ENCODE measurements around the gene GIMAP2.
"Not testable (repeated sequence)": the region's sequence is repeated elsewhere in the genome, so short reads cannot be mapped to it uniquely, and the experiment has no call there.

GIMAP2 gene

DNA sequence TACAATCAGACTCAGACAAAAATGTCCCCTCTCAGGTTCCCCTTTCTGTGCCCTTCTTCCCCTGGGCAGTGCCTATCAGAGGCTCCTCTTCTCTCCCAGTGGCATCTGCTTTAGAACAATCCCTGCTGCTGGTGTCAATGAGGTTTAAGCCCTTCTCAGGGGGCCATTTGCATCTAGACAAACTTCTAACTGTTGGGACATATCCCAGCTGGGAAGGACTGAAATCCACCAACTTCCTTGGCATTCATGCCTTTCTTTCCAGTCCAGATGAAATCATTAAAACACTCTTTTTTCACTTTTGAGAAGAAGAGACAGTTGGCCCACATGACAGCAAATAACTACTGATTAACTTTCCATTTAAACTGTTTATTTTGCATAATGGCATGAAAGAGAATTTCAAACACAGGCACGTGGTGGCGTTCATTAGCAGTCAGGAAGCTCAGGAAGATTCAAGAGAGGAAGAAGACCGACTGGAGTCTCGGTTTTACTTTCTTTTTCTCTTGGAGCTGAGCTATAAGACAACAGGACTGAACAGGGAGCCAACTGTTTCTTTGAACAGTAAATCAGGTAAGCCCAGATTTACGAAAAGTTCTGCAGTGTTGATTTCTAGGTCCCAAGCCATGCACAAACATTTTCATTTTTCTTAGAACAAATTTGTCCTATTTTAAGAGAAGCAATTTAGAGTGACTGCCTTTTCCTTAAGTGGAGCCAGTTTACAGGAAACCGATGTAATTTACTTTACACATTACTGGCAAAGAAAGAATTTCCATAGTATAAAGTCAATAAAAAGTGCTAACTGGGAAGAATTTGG, at the start of gene GIMAP2:
Gene GIMAP2, plus strand, starts transcription at position 488 of the 811 bp plus-strand sequence. CDS start 1,354 bp downstream, outside the sequence.
- DNase-seq = peak; percentile 3

DNA sequence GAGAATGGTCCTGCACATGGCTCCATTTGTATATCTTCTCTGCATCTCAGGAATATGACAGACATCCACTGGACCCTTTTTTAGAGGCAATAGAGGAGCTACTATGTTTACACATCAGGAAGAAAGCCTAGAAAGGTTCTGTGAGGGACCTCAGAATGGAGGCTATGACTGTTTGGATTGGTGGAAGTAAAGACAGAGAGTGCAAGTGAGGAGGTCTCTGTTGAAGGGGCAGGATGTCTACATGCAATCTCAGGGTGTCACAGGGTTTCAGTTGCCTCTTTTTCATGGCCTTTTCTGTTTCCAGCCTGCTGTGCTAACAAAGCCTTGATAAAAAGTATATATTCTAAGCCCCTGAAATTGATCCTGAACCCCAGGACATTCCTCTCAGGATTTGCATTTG, 43.7 kb upstream of the GIMAP2 start:
- H3K9me3 Mint-ChIP-seq = peaks cover 24 to 25% of the 10 kb centered on the region in 2 donors
- no peaks in the 10 kb centered on the region for H3K4me1 Mint-ChIP-seq
- DNase-seq (no peak), ATAC-seq (replicated peaks) (no peak)
- no peak overlapping the region for H3K4me3 Mint-ChIP-seq
- H3K27ac Mint-ChIP-seq = no peak overlapping the region
- peaks cover 7% of the 10 kb centered on the region in 2 donors for H3K27me3 Mint-ChIP-seq
- H3K36me3 Mint-ChIP-seq = peaks cover 3 to 8% of the 10 kb centered on the region in 2 donors

More for the DNA sequence above, at the start of gene GIMAP2:
- Mint-ChIP-seq H3K4me1 (peaks cover 19 to 42% of the 10 kb centered on the region in 2 donors), H3K9me3 (peaks cover 4 to 8% of the 10 kb centered on the region in 2 donors), H3K36me3 (peaks cover 29 to 34% of the 10 kb centered on the region in 2 donors), H3K4me3 (peak within 1 kb of the TSS; percentile 89 to 90), H3K27me3 (no peaks in the 10 kb centered on the region), H3K27ac (peak within 1 kb of the TSS; percentile 91)
- ATAC-seq (replicated peaks) = peak; percentile 92

DNA sequence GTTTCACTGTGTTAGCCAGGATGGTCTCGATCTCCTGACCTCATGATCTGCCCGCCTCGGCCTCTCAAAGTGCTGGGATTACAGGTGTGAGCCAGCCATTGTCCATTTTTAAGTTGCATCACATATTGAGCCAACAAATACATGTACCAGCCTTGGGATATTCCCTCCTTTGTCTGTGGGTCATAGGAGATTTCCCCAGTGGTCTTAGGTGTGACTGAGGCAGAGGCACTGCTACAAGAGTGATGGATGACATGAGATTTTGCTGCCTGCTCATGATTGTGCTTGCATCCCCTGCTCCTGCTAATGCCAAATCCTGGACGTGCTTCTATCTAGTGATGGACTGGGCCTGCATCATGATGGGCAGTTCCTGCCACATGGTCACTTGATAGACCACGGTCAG, 42.6 kb upstream of the GIMAP2 start:
- H3K9me3 Mint-ChIP-seq = peaks cover 18 to 20% of the 10 kb centered on the region in 2 donors

DNA sequence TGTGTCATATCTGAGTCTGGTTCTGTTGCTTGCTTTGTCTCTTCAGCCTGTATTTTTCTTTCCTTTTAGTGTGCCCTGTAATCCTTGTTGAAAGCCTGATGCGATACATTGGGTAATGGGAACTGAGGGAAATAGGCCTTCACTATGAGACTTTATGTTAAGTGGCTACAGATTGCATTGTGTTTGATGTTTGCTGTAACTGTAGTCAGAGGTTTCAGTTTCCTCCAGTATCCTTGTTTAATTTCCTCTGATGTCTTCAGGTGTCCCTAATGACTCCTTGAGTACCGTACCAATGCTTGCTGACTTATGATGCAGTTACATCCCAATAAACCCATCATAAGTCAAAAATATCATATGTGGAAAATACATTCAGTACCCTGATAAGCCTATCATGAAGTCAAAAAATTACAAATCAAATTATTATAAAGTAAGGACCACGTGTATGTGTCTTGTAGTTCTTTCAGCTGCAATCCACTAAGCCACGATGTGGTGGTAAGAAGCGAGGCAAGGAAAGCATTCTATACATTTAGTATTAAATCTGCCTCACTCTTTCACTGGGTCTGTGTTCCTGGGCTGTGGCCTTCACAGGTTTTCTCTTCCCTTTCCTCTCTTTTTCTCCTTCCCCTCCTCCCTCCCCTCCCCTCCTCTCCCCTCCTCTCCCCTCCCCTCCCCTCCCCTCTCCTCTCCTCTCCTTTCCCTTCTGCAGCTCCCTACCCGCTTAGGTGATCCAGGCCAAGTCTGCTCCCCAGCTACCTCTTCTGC, 40.1 kb upstream of the GIMAP2 start:
- Mint-ChIP-seq H3K4me1 (no peaks in the 10 kb centered on the region), H3K36me3 (no peaks in the 10 kb centered on the region), H3K4me3 (no peak overlapping the region), H3K27ac (no peak overlapping the region), H3K27me3 (peaks cover 0 to 3% of the 10 kb centered on the region in 2 donors), H3K9me3 (peaks cover 9% of the 10 kb centered on the region in 2 donors)
- ATAC-seq (replicated peaks) (no peak), DNase-seq (no peak)

More for the DNA sequence above, 42.6 kb upstream of the GIMAP2 start:
- Mint-ChIP-seq H3K36me3 (peaks cover 3 to 5% of the 10 kb centered on the region in 2 donors), H3K4me3 (no peak overlapping the region), H3K27me3 (peaks cover 0 to 7% of the 10 kb centered on the region in 2 donors), H3K27ac (no peak overlapping the region), H3K4me1 (no peaks in the 10 kb centered on the region)
- ATAC-seq (replicated peaks) = no peak
- DNase-seq = no peak

DNA sequence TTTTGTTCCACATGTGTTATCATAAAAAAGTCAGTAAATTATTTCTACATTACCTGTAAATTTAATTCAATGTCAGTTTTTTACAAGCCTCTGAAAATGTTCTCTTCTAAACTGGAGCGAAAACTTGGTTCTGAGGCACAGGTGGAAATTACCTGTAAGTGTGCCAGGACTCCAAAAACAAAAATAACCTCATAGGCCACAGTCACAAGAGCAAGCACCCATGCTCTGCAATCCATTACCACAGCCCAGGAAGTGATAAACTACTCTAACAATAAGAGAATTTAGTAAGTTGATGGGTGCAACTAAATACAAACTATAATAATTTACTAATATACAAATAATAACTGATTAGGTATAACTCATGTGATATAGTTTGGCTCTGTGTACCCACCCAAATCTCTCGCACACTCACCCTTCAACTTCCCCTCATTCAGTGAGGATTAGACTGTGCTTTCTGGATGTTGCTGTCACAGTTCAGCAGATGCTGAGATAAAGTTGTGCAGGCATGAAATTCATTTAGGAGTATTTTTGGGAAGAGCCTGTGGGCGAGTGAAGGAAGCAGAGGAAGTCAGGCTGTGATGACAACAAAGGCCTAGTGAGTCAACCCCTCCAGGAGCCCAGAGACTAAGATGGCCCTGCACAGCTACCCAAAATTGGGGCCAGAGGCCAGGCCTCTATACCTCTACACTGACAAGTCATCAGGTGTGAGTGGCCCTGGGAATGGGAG, 37.0 kb upstream of the GIMAP2 start:
- Mint-ChIP-seq H3K36me3 (no peaks in the 10 kb centered on the region), H3K4me1 (no peaks in the 10 kb centered on the region), H3K27me3 (peaks cover 0 to under 1% of the 10 kb centered on the region in 2 donors), H3K4me3 (no peak overlapping the region), H3K9me3 (peaks cover 6 to 7% of the 10 kb centered on the region in 2 donors), H3K27ac (no peak overlapping the region)
- ATAC-seq (replicated peaks) = no peak
- no peak for DNase-seq

DNA sequence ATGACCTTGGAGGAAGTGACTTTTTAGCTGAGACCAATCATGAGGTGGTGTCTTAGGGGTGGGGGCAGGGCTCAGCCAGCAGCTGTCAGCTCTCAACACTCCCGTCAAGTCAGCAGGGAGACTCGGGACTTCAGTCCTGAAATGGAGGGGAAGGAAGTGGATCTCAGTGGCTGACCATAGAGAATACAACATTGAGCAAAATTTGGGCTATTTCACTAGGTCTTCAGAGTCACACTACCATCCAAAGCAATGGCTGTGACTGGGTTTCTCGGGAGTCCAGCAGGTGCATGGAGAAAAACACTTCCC, 36.5 kb upstream of the GIMAP2 start:
- peaks cover 6 to 7% of the 10 kb centered on the region in 2 donors for H3K9me3 Mint-ChIP-seq
- no peak overlapping the region for H3K4me3 Mint-ChIP-seq
- H3K27ac Mint-ChIP-seq = no peak overlapping the region
- no peak for ATAC-seq (replicated peaks)
- H3K36me3 Mint-ChIP-seq = no peaks in the 10 kb centered on the region
- peaks cover 0 to 5% of the 10 kb centered on the region in 2 donors for H3K27me3 Mint-ChIP-seq
- no peaks in the 10 kb centered on the region for H3K4me1 Mint-ChIP-seq
- DNase-seq = no peak

DNA sequence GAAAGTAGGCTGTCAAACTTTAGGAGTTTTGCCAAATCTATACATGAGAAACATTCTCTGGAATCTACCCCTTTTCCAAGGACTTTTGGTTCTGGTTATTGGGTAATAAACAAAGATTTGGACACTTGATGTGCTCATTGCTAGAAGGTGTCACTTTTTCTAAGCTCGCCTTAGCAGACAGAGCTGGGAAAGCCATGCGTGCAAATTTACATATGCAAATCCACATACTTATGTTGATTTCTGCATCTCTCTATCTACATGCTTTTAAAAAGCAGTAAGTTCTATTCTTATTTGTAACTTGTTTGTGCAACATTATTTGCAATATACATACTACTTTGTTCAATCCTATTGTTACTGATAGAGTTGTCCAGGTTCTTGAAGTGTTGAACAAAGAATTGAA, 30.8 kb upstream of the GIMAP2 start:
- ATAC-seq (replicated peaks) (no peak), DNase-seq (no peak)
- Mint-ChIP-seq H3K4me3 (no peak overlapping the region), H3K27ac (no peak overlapping the region), H3K9me3 (no peaks in the 10 kb centered on the region), H3K4me1 (no peaks in the 10 kb centered on the region), H3K27me3 (peaks cover 0 to 6% of the 10 kb centered on the region in 2 donors), H3K36me3 (no peaks in the 10 kb centered on the region)

DNA sequence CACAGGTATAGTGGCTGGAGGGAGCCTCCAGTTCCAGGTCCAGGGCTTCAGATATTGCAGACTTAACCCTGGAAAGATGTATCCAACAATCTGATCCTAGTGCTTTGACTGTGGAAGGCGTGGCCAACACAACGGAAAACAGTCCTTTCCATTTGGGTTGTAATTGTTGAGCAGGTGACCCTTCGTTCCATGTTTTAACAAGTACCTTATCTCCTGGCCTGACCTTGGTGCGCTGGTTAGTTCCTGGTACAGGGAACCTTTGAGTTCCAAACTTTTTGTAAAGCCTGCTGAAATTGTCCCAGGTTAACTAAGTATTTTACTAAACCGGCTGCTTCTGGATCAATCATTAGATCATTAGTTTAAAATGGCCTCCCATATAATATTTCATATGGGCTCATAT, 29.5 kb upstream of the GIMAP2 start:
- H3K4me1 Mint-ChIP-seq = no peaks in the 10 kb centered on the region
- ATAC-seq (replicated peaks) (no peak), DNase-seq (no peak)
- H3K27ac Mint-ChIP-seq = no peak overlapping the region
- H3K27me3 Mint-ChIP-seq = peaks cover 0 to 6% of the 10 kb centered on the region in 2 donors
- H3K9me3 Mint-ChIP-seq = no peaks in the 10 kb centered on the region
- no peak overlapping the region for H3K4me3 Mint-ChIP-seq
- no peaks in the 10 kb centered on the region for H3K36me3 Mint-ChIP-seq

DNA sequence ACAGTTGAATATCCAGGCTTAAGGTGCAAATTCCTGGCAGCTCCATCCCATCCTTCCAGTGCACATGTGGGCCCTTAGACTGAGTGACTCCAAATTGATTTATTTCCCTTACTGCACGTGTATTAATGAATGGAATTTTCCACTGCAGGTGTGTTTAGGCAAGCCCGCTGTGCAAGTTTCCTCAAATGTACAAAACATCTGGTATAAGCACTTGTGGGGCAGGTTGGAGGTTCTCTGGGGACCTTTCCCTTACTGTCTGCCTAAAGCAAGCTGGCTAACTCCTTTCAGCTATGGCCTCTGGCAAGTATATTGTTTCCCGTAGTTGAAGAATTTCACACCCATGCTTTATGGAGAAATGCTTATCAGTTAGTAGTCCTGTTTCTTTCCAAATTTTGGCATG, 28.0 kb upstream of the GIMAP2 start:
- ATAC-seq (replicated peaks) (no peak), DNase-seq (no peak)
- Mint-ChIP-seq H3K27ac (no peak overlapping the region), H3K27me3 (peaks cover 0 to 6% of the 10 kb centered on the region in 2 donors), H3K9me3 (no peaks in the 10 kb centered on the region), H3K4me3 (no peak overlapping the region), H3K36me3 (no peaks in the 10 kb centered on the region), H3K4me1 (no peaks in the 10 kb centered on the region)

DNA sequence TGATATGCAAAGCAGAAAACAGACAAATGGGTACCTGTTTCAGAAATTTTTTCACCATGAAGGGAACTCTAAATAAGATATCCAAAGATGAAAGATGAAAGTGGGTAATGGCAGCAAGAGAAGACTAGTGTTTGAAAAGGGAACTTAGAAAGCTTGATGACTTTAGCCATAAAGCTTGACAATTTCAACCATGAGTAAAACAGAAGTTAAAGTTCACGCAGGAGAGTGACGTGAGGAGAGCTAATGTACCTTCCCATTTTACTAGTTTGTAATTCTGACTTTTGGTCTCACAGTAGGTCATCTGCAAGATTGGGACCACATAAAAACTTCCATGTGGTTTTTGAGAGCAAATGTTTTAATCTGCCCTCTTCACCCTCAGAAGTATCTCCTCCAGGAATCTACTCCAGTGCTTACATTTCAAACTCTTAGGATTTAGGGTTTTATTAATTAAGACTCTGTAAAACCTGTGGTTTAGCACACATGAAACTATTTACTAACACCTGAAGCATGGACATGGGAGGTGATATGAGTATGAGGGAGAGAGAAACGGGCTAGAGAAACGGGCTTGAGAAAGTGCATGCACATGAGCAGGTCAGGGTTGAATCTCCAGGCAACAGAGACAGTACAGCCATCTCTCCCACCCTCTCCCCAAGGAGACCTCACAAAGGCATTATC, 24.4 kb upstream of the GIMAP2 start:
- H3K27me3 Mint-ChIP-seq = no peaks in the 10 kb centered on the region
- no peak overlapping the region for H3K4me3 Mint-ChIP-seq
- no peaks in the 10 kb centered on the region for H3K36me3 Mint-ChIP-seq
- H3K4me1 Mint-ChIP-seq = peaks cover 7 to 10% of the 10 kb centered on the region in 2 donors
- DNase-seq (no peak), ATAC-seq (replicated peaks) (no peak)
- H3K9me3 Mint-ChIP-seq = no peaks in the 10 kb centered on the region
- H3K27ac Mint-ChIP-seq = no peak overlapping the region

DNA sequence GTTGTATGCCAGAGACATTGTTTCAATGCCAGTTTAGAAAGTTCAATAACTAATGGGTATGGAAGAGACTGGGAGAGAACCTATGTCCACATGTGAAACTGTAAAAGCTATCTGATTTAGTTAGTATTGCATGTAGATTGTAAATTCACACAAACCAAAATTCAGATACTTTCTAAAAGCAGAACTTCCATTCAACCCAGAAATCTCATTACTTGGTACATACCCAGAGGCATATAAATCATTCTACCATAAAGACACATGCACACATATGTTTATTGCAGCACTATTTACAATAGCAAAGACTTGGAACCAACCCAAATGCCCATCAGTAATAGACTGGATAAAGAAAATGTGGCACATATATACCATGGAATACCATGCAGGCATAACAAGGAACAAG, 22.7 kb upstream of the GIMAP2 start:
- H3K27me3 Mint-ChIP-seq = not testable (repeated sequence)
- H3K4me1 Mint-ChIP-seq = peaks cover 8 to 10% of the 10 kb centered on the region in 2 donors

DNA sequence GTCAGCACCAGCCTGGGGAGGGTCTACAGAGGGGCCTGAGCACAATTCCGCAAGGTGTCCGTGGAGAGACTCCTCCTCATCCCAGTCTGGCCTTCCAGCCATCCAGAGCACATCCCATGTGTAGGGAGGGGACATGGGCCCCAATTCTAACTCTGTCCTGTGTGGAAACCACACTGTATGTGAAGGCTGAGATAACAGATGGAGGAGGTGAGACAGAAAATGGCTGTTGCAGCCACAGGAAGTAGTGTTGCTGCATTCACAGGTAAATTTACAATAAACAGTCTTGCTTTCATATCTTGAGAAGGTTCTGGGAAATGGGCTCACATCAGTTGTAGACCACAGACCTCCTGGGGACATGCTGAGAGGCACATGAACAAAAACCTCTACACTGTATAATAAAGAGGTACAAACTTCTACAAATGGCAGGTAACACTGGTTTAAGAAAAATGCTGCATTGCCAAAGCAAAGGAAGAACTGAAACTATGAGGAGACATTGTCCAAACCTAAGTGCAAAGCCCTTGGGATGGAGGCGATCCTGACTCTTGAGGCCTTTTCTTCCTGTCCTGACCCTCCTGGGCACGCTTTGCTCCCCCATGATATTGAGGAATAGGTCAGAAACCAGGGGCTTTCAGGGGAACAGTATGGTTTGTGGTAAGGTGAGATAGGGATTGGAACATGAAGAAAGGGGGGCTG, 21.6 kb upstream of the GIMAP2 start:
- H3K9me3 Mint-ChIP-seq = peaks cover 0 to under 1% of the 10 kb centered on the region in 2 donors
- no peak overlapping the region for H3K27ac Mint-ChIP-seq
- ATAC-seq (replicated peaks) (no peak), DNase-seq (no peak)
- H3K4me1 Mint-ChIP-seq = peaks cover 10 to 12% of the 10 kb centered on the region in 2 donors
- H3K36me3 Mint-ChIP-seq = no peaks in the 10 kb centered on the region
- H3K27me3 Mint-ChIP-seq = no peaks in the 10 kb centered on the region
- H3K4me3 Mint-ChIP-seq = no peak overlapping the region

More for the DNA sequence above, 22.7 kb upstream of the GIMAP2 start:
- H3K4me3 Mint-ChIP-seq; DNase-seq; H3K36me3 Mint-ChIP-seq; H3K9me3 Mint-ChIP-seq; H3K27ac Mint-ChIP-seq; ATAC-seq (replicated peaks): not testable (repeated sequence)

DNA sequence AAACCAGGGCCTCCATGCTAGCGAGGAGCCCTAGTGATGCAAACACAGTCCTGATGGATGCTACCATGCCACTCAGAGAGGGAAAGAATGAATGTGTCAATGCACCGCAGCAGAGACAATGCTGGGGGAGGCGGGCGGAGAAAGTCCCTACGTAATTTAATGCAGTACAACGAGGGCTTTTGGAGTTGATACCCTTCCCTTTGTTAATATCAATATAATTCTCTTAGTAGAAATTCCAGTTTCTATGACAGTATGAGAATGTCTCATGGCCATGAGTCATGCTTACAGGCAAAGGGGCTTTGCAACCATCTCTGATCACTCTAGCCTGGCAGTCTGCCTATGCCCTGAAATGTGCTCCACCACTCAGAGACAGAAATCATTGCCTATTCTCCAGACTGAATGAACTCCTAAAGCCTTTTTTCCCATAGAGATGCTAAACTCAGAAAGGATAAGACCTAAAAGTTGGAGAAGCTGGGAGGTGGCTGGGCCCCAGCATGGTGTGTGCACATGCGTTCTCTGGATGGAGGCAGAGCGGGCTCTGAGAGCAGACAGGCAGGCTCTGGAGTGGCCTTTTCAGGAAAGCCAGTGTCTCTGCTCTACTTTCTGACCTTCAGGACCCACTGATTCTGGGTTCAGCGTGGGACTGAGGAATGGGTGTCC, 20.3 kb upstream of the GIMAP2 start:
- DNase-seq = no peak

More for the DNA sequence above, 20.3 kb upstream of the GIMAP2 start:
- H3K4me1 Mint-ChIP-seq = peaks cover 10 to 12% of the 10 kb centered on the region in 2 donors
- peaks cover 0 to 2% of the 10 kb centered on the region in 2 donors for H3K36me3 Mint-ChIP-seq
- H3K27ac Mint-ChIP-seq = no peak overlapping the region
- H3K9me3 Mint-ChIP-seq = peaks cover 0 to 4% of the 10 kb centered on the region in 2 donors
- ATAC-seq (replicated peaks) = no peak
- no peak overlapping the region for H3K4me3 Mint-ChIP-seq
- H3K27me3 Mint-ChIP-seq = no peaks in the 10 kb centered on the region
